SIG-M5 treated with dmso at 0.1 percent for 504 hours (cell line): Measurements from ENCODE around the gene MMP23B.
"Not testable (repeated sequence)": the region's sequence is repeated elsewhere in the genome, so short reads cannot be mapped to it uniquely, and the experiment has no call there.

Source experiments
- DNase-seq: peaks from one replicate; lab custom pipeline; 2025; ENCODE audit not compliant: unreplicated experiment; lab: John Stamatoyannopoulos, UW

MMP23B gene

DNA sequence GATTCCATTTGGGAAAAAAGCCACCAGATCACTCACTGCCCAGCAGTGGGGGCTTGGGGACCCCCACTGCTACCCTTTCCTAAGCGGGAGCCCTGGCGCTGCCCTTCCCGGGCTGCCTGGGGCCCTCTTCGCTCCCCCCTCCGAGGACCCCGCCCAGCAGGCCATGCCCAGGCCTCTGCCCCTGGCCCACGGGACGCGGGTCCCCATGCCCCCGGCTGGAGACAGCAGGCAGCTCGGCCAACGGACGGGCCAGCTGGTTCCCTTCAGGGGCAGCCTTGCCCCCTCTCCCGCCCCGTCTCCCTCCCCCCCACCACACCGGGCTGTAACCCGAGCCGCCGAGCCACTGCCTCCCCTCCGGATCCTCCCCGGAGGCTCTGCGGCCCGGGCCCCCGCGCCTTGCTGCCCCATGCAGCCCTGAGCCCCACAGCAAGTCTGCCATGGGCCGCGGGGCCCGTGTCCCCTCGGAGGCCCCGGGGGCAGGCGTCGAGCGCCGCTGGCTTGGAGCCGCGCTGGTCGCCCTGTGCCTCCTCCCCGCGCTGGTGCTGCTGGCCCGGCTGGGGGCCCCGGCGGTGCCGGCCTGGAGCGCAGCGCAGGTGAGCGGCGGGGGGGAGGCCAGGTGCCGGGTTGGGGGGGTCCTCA lies at the start of gene MMP23B:
Gene MMP23B, plus strand, starts transcription at position 392 of the 639 bp plus-strand sequence. Its CDS starts 46 bp downstream, at position 438.
- DNase-seq = no peak

DNA sequence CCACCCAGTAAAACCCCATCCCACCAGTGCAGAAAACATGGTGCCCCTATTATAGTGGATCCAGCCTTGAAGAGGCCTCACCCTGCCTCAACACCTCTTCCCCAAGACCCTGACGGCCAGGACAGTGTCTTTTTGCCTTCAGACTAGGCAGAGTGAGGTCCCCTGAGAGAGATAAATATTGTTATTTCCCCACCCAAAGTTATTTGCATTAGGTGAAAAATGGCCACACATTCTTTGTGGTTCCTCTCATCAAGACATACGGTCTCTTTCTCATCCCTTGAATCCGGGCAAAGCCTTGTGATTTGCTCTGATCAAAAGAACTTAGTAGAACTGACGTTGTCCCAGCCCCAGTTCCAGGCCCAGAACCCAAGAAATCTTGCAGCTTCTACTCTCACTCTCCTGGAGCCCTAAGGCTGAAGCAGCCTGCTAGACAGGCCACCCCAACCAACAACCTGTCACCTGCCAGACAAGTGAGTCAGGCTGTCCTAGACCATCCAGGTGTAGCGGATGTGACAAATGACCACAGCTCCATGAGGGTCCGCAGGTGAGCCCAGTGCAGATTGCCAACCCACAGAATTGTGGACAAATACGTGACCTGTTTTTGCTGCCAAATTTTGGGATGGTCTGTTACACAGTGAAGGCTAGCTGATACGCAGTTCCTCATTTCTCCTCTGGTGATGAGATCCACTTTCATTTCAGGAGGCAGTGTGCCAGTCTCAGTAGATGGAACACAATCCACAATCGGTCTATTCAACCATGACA lies 49.2 kb upstream of the MMP23B start:
- DNase-seq = no peak

DNA sequence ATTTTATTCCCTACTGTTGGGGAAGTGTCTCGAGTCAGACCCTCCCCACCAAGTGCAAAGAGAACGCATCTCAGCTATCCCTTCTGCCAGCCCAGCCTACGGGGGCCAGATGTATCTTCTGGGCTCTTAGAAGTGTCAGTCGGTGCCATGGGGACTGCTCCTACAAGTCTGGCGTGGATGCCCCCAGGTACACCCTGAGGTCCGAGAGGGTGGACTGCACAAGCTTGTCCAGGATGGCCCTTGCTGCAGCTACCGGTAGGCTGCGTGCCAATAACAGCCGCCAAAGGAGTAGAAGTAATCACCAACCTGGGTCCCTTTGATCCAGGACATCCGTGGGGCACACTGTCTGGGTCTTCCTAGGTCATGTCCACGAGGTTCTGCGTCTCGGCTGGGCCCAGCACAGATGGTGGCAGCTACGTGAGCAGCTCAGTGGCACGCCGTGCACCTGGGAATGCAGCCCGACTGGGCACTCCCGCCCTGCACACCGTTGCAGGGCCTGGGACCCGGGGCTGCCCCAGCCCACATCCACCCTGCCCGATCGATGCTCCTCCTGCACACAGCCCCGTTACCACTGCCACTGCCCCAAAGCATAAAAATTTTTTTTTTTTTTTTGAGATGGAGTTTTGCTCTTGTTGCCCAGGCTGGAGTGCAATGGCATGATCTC lies 48.5 kb upstream of the MMP23B start:
- no peak for DNase-seq

DNA sequence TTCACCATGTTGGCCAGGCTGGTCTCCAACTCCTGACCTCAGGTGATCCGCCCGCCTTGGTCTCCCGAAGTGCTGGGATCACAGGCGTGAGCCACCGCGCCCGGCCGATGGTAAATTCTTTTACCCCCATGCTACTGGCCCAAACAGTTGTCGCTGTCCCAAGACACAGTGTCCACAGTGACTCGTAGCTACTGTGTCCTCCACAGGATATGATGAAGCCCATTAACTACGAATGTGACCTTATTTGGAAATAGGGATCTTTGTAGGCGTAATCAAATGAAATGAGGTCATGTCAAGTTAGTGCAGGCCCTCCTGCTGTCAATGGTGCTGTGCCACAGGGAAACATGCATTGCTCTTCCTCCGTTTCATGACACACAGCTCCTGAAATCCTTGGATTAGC lies 40.5 kb upstream of the MMP23B start:
- no peak for DNase-seq

DNA sequence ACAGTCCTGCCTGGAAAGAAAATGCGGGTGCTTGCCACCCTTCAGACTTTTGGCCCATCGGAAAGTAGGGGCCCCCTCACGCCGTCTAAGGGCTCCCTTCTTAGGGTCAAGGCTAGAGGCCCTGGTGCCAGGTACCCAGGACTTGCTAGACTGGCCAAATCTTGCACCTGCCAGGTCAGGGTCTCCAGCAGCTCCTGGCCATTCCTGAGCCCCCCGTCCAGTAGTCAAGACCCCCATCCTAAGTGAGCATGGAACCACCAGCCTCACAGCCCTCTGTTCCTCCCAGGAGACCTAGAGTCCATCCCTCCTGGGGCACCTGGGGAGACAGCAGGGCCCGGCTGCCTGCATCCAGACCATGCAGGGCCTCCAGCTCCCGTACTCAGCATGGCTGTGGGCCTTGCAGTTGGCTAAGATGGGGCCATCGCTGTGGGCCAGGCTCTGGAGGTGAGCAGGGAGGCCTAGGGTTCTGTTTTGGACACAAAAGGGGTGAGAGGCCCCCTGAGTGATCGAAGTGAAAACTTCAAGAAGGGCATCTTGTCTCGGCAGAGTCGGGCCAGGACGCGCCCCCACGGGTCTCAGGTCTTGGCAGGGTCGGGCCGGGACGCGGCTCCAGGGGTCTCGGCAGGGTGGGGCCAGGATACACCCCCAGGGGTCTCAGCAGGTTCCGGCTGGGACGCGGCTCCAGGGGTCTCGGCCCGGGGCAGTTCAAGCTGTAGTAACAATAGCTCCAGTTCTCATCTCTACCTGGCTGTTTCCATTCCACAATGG lies 38.0 kb upstream of the MMP23B start:
- no peak for DNase-seq

DNA sequence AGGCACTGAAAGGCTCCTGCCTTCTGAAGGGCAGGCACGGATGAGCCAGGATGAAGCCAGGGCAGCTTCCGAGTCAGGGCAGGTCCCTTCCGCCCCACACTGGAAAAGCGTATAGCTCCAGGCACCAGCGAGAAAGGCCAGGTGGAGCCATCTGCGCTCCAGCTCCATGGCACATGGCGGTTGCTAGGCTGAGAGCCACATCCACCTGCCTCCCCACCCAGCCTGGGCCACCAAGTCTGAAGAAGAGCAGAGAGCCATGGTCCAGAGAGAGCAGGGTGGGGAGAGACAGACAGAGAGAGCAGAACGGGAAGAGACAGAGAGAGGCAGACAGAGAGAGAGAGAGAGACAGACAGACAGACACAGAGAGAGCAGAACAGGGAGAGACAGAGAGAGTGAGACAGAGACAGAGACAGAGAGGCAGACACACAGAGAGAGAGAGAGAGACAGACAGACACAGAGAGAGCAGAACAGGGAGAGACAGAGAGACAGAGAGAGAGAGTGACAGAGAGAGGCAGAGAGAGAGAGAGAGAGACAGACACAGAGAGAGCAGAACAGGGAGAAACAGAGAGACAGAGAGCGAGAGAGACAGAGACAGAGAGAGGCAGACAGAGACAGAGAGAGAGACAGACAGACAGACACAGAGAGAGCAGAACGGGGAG lies 37.2 kb upstream of the MMP23B start:
- DNase-seq = no peak

DNA sequence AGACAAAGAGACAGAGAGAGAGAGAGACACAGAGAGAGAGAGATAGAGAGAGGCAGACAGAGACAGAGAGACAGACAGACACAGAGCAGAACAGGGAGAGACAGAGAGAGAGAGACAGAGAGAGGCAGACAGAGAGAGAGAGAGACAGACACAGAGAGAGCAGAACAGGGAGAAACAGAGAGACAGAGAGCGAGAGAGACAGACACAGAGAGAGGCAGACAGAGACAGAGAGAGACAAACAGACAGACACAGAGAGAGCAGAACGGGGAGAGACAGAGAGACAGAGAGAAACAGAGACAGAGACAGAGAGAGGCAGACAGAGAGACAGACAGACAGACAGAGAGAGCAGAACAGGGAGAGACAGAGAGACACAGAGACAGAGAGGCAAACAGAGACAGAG lies 36.6 kb upstream of the MMP23B start:
- DNase-seq = not testable (repeated sequence)

DNA sequence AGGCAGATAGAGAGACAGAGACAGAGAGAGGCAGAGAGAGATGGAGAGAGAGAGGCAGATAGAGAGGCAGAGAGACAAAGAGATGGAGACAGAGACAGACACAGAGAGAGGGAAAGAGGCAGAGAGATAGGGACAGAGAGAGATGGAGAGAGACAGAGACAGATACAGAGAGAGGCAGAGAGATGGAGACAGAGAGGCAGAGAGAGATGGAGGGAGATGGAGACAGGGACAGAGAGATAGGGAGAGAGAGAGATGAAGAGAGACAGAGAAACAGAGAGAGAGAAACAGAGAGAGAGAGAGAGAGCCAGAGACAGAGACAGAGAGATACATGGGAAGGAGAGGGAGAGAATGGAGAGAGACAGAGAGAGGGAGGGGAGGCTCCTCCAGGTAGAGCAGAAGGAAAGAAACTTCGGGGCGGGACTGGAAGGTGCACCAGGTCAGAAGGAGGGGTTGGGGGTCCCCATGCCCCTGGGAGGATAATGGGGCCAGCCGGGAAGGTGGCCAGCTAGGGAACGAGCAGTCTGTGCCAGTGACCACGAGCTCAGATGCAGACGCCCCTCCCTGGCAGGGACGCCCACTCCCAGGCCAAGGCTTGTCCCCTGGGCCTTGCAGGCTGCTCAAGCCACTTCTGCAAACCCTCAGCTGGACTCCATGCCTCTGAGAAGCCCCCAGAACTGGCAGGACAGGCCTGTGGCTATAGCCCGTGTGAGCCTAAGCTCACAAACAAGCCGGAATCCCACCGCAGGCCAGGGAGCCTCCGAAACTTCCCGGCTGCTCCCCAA lies 35.3 kb upstream of the MMP23B start:
- DNase-seq = no peak

DNA sequence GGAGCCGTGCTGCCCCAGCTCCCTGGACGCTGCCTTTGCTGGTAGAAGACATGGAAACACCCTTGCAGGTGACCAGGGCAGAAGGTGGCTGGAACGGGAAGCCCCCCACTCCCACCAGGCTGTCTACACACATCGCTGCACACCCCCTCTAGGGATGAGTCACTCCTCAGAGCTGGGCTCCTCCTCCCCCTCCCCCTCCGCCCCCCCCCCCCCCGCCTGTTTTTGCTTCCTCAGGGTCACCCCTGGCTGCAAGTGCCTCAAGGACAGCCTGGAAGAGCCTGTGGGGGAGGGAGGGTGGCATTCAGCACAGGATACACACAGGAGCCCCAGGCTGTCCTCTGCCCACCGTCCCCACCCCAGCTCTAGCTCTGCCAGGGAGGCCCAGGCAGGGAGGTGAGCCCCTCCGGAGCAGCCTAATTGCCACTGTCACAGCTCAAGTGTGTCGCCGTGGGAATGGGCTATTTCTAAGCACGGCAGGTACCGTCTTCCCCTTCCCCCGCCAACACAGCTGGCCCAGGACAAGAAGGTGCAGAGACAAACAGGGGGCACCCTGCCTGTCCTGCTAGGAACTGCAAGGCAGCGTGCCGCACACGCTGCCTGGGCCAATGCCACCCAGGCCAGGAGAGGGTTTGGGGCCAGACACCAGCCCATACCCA lies 34.6 kb upstream of the MMP23B start:
- no peak for DNase-seq

DNA sequence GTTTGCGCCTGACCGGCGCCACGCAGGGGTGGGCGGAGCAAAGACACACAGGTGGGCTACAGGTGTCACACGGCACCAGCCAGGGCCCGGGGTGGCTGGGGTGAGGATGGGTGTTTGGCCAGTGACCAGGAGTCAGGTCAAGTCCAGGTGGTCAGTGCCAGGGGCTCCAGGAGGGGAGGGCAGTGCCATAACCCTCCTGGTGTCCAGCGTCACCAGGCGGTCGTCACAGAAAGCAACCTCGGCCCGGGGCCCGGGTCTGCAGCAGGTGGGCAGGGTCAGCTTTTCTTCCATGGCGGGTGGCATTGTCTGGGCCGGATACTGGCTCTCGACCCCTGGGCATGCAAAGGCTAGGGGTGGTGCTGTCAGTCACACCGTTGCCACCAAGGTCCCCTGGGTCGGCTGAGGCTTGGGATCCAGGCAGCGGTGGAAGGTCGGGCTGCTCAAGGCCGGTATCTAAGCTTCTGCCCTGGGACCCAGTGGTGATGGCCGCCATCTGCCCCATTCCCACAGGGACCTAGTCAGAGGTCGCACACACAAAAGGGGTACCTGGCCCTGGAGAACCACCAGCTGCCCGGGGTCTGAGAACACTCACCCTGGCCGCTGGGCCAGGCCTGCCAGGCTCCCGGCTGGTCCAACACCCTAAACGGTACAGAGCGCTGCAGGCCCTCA lies 33.8 kb upstream of the MMP23B start:
- no peak for DNase-seq

DNA sequence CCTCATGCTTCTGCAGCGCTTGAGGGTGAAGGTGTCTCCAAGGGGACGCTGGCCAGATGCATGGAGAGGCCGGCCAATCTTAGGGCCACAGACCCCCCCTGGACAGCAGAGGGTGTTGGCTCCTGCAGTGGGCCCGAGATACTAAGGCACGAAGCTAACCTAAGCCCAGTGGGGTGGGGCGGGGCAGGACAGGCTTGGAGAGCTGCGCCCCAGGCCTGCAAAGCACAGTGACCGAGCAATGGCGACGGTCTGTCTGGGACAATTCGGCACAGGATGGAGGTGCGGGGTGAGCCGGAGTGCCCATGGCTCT lies 33.3 kb upstream of the MMP23B start:
- no peak for DNase-seq

DNA sequence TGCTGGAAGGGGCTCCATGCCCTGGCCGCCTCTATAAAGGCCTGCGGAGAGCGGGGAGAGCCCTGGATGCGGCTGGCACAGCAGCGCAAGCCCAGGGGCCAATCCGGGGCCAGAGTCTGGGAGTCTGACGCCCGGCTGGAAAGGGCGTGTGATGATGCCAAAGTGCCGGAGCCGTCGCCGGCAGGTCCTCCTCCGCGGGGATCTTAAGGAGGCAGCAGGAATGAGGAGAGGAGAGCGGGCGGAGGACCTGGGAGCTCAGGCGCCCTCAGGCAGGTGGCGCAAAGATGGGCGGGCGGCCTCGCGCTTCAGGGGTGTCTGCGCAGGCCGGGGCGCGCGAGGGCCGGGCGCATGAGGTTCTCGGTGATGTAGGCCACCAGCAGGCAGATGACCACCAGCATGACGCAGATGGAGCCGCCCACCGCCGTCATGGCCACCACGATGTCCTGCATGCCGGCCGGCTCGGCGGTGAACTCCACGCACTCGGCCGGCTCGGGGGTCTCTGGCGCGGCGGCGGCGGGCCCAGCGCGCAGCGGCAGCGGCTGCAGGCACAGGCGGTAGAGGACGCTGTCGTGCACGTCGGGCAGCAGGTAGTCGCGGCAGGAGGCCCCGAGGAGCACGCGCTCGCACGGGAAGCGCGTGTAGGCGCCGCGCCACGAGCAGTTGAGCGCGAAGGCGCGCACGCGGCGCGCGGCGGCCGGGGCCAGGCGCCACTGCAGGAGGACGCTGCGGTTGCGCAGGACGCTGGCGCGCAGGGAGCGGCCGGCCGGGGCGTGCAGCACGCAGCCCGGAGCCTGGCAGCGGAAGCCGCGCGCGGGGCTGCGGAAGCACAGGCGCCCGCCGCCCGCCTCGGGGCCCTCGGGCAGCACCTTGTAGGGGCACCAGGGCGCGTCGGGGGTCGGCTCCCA lies 32.7 kb upstream of the MMP23B start:
- DNase-seq = no peak

DNA sequence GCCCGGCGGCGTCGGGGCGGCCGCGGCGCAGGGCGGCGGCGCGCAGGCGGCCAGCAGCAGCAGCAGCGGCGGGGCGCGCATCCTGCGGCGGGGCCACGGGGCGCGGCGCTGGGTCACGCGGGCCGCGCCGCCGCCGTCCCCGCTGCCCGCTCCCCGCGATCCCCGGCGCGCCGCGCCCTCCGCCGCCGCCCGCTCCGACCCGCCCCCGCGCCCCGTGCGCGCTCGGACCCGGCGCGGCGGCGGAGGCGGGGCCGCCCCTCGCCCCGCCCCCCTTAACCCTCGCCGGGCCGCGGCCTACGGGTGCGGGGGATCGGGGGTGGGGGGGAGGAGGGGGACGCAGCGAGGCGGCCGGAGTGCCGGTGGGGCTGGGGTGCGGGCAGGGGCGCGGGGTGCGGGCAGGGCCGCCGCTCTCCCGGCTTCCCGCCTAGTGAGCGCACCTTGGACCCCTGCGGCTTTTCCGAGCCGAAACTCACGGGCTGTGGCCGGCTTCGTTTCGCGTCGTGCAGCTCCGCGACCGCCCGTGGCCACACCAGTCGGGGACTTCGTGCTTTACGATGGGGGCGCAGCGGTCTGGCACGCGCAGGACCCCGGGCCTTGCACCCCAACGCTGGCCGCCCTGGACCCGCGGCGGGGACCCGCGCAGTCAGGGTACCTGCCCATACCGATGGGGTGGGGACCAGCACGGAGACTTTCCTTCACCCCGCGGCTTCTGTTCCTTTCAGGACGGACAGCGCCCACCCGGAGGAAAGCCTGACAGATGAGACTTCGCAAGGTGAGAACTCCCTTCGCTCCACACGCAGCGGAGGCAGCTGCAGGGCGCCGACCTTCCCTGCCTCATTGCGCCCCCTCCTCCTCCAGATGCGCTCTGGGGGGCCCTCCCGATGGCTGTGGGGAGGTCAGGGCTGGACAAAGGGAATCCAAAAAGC lies 31.8 kb upstream of the MMP23B start, which contains the start of gene FNDC10:
Gene FNDC10, minus strand, starts transcription at position 201 of the 926 bp plus-strand sequence. Its CDS starts 120 bp downstream, at position 81.
- DNase-seq = no peak

DNA sequence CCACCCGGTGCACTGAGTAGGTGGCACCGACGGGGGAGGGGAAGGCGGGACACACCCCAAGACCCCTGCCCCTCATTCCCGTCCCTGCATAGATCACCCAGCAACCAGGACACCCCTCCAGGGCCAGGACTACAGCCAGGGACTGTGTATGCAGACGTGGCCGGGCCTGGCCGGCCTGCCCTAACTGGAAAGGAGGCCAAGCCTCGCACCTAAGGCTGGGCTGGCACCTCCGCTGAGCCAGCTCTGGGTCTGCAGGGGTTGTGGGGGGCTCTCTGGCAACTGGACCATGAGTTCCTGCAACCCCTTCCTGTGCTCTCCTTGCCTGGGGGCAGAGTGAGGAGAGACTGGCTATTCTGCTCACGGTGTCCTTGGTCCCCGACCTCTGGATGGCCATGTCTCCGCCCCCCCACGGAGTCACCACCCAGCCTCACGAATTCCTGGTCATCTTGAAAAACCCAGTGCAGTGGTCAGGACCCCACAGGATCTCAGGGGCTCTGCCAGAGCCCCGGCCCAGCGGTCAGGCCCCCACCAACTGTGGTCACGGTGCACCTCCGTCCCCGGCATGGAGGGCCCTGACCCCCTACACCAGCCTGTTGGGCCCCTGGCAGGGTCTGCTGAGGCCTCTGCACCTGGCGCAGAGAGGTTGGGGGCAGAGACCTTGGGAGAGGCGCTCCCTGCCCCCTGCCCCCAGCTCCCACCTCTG lies 31.0 kb upstream of the MMP23B start:
- DNase-seq = no peak

DNA sequence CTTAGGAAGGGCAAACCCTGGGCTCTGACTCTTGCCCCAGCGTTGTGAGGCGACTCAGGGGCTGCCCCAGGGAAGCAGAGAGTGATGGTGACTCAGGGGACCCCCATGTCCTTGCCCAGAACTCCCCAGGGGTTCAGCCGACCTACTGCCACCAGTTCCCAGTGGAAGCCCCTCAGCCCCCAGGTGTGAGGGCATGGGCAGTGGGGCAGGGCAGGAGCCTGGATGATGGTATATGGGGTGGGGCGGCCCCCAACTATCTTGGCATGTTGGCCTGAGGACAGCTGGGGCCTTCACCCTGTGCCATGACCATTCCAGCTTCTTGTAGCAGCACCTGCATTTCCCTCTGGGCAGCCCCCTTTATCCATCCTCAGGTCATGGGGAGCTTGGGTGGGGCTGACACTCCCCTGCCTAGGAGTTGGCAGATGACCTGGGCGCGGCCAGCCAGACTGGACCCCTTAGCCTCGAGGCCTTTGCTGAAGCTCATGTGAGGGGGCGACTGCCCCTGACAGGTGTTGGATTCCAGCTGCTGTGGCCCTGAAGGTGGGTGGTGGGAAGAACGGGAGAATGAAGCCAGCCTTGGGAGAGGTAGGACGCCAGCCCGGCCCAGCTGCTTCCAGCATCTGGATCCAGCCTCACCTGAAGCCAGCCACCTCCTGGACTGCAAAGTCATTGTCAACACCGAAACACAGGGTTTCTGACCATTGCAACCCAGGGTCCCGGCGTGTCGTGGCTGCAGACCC lies 30.2 kb upstream of the MMP23B start:
- no peak for DNase-seq
